Retina (tissue), 1 donor: ENCODE data around the gene PIGM.

ENCODE experiments used
- DNase-seq: peaks from one replicate; pipeline ENCODE4 v3.0.0-alpha.2; 2016

The PIGM gene

GRCh38 chr1:159985473-159985872, 46.3 kb downstream of the PIGM start:
- no peak for DNase-seq

- no peak for DNase-seq
Measured at GRCh38 chr1:159983681-159984080, 48.1 kb downstream of the PIGM start.

GRCh38 chr1:159982280-159982679, 49.5 kb downstream of the PIGM start:
- DNase-seq, result no peak

GRCh38 chr1:159981351-159982055, 50.3 kb downstream of the PIGM start:
- DNase-seq, result no peak

GRCh38 chr1:159980786-159981185, 51.0 kb downstream of the PIGM start:
- DNase-seq, result no peak

GRCh38 chr1:159980076-159980475, 51.7 kb downstream of the PIGM start:
- DNase-seq, result no peak

GRCh38 chr1:159979257-159979656, 52.5 kb downstream of the PIGM start:
- no peak for DNase-seq

- DNase-seq, result no peak
Measured at GRCh38 chr1:159978107-159978398, 53.7 kb downstream of the PIGM start.

- DNase-seq, result no peak
Measured at GRCh38 chr1:159977364-159978106, 54.3 kb downstream of the PIGM start.
